Fibroblast of lung (primary cell): Measurements from ENCODE around the gene CENPP.

Source experiments
- CTCF ChIP-seq, 2 donors: IDR thresholded peaks in 1 of 2; conservative IDR thresholded peaks in 1 of 2; 1 replicate in 1 of 2; 2 replicates in 1 of 2; pipeline ENCODE4 v1.5.1; 2011 to 2012; ENCODE audit warnings: low read length in 2 of 2, control low read depth in 1 of 2, inconsistent platforms in 1 of 2, low read depth in 1 of 2, mild to moderate bottlenecking in 1 of 2
- EZH2 ChIP-seq: IDR thresholded peaks from 2 replicates; pipeline ENCODE4 v1.5.1; 2012; ENCODE audit warnings: low read length, control low read depth, mild to moderate bottlenecking; ENCODE audit errors: missing control alignments

- TF ChIP-seq CTCF (conservative IDR thresholded peaks at IDR 0.05 in 1 of 2, IDR thresholded peaks at IDR 0.05 in 1 of 2; ENCODE audit: low read depth in 1 of 2, low read length in 2 of 2), result no peak
- TF ChIP-seq EZH2, result no peak
Measured at GRCh38 chr9:92432350-92432749, 106.6 kb downstream of the CENPP start.
